GM08714 (cell line): Measurements from ENCODE around the gene CHST15.

Experiments used
- H3K4me3 ChIP-seq: fragments of 200-500 bp; sonication (Bioruptor generic); 2 replicates; pipeline ENCODE4 v1.5.1; 2014; ENCODE audit warnings: mild to moderate bottlenecking, low read length, inconsistent platforms
- ZNF274 ChIP-seq: IDR thresholded peaks from 2 replicates; pipeline ENCODE4 v1.6.1; 2012; ENCODE audit warnings: mild to moderate bottlenecking, low read depth, low read length

Gene CHST15

DNA sequence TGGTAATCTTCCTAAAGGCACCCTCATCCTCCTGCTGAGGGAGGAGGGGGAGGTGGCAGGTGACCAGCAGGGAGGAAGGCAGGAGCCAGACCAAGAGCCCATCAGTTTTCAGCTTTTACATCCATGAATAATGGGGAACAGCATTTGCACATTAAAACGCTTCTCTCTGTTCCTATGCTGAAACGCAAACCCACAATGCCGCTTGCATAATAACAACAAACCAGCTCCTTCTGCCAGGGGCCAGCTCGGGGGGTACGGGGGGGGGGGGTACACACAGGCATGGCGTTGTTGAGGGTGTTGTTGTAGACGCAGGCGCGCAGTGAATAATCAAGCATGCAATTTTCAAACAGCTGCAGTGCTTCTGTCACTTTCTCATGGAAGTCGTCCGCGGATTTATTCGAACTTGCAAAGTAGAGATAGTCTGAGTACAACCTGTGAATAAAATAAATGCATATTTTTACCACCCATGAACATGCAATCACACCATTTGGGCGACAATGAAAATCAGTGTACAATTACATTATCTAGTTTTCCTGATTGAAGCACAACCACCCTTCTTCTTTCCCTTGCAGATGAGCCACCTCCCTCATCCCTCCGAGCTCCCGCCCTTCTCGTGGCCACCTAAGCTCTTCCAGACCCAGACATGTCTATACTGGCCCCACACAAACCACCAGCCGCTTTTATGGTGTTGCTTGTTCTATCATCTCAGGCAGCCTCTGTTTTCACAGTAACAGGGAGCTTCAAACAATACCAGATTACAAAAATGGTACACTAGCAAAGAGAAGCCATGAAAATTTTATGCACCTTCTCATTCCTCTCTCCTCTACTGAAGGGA lies 72.2 kb downstream of the CHST15 start:
- no peak overlapping the region for H3K4me3 ChIP-seq
- TF ChIP-seq ZNF274, result no peak

- no peak for TF ChIP-seq ZNF274
Observed at GRCh38 chr10:124019886-124020797, 73.3 kb downstream of the CHST15 start.

DNA sequence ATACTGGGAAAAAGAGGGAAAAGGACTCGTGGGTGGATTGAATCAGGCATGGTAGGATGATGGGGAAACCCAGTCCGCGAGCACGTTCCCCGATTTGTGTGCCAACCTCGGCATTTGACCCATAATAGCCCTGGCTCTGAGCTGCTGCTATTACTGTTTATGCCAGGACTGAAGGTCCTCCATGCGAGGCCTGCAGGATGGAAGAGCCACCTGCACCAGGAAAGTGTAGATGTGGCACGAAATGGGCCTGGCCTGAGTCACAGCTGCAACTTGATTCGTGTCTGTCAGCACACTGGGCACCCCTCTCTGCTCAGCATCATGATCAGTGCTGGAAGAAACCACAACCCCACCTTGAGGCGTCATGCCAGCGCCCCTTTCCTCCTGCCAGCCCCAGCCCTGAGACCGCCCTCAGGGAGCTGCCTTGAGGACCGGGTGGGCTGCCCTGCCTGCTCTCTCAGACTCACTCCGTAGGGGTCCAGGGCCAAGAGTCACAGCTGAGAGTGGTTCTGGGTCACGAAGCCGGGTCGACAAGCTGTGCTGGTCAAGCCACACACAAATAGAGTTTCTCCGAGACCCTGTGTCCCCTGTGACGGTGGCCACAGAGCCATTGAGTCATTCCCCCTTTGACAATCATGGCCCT lies 74.4 kb downstream of the CHST15 start:
- H3K4me3 ChIP-seq, result no peak overlapping the region
- TF ChIP-seq ZNF274, result no peak

More at GRCh38 chr10:124019886-124020797, 73.3 kb downstream of the CHST15 start:
- no peak overlapping the region for H3K4me3 ChIP-seq

DNA sequence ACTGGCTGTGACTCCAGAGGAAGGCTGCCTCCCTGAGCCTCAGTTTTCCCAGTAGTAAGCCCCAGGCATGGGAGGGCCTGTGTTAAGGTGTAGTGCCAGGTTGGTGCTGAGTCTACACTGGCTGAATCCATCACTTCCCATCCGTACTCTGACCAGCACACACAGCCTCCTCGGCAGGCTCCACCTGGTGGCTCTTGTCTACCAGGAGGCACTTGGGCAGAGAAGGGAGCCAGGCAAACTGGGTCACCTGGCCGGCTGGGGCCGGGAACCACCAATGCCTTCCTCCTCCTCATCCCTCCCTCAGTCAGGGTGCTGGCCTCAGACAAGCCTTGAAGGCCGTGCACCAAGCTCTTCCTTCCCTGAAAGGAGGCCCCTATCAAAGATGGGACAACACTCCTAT lies 75.7 kb downstream of the CHST15 start:
- no peak overlapping the region for H3K4me3 ChIP-seq
- TF ChIP-seq ZNF274, result no peak

DNA sequence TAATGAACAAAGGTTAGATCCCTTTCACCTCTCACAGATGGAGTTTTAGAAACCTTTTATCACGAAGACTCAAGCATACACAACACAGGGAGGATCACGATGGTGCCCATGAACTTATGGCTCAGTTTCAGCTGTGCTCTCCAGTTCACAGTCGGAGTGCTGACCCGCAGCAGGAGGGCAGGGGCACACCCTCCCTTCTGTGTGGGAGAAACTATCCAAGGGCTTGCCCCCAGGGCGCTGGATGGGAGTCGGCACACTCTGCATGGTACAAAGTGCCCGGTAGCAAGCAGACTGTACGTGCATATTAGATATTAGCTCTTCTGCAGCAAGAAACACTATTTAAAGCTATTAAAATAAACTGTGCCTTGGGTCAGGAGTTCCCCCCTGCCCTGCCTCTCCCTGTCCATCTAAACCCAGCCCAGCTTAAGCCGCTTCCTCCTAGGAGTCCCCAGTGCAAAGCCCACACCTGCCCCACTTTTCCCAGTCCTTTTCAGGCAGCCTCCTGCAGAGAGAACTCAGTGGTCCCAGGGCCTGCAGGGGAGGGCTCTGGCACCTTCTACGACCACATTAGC lies 76.5 kb downstream of the CHST15 start:
- TF ChIP-seq ZNF274, result no peak
- H3K4me3 ChIP-seq, result no peak overlapping the region

- no peak for TF ChIP-seq ZNF274
- no peak overlapping the region for H3K4me3 ChIP-seq
Observed at GRCh38 chr10:124015991-124016390, 77.4 kb downstream of the CHST15 start.

- no peak overlapping the region for H3K4me3 ChIP-seq
Observed at GRCh38 chr10:124014416-124015154, 78.8 kb downstream of the CHST15 start.

GRCh38 chr10:124013916-124014315 lies 79.5 kb downstream of the CHST15 start:
- no peak for TF ChIP-seq ZNF274
- H3K4me3 ChIP-seq, result no peak overlapping the region

More at GRCh38 chr10:124014416-124015154, 78.8 kb downstream of the CHST15 start:
- TF ChIP-seq ZNF274, result no peak

GRCh38 chr10:124012991-124013390 lies 80.4 kb downstream of the CHST15 start:
- H3K4me3 ChIP-seq, result no peak overlapping the region
- no peak for TF ChIP-seq ZNF274

GRCh38 chr10:124012583-124012982 lies 80.8 kb downstream of the CHST15 start:
- TF ChIP-seq ZNF274, result no peak
- no peak overlapping the region for H3K4me3 ChIP-seq

DNA sequence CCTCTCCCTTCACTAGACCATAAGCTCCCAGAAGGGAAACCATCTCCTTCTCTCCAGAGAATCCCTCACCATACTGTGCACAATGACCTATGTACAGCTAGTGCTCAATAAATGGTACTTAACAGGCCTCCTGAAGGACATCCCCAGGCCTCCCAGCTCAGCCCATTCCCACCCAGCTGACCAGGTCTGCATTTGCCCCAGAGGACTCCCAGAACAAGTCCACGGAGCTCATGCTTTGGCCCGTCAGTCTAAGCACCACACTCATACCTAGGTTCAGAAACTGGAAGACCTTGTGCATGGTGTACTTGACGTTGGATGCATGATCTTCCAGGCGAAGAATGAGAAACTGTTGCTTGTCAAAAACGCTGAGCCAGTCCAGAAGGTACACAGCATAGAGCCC lies 81.3 kb downstream of the CHST15 start:
- H3K4me3 ChIP-seq, result no peak overlapping the region
- TF ChIP-seq ZNF274, result no peak

GRCh38 chr10:124011464-124011863 lies 81.9 kb downstream of the CHST15 start:
- no peak for TF ChIP-seq ZNF274
- H3K4me3 ChIP-seq, result no peak overlapping the region

DNA sequence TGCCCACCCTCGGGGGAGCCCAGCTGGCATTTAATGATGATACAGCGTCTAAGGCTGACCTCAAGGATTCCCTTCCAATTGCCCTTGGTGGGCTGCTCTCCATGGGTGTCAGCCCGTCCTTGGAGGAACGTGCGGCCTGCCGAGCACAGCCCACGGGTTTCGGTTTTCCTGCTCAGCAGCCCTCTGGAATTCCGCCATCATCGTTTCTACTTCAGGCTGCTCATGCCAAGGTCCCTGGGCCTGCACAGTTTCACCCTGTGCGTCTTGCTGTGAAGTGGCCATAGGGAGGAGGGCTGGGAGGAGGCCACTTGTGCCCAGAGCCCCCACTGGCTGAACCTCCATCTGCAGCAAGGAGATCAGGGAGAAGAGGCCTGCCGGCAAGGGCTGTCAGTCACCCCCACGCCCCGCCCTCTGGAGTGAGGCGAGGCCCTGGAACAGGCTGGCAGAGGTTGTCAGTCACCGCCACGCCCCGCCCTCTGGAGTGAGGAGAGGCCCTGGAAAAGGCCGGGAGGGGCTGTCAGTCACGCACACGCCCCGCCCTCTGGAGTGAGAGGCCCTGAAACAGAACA lies 82.8 kb downstream of the CHST15 start:
- H3K4me3 ChIP-seq, result no peak overlapping the region
- no peak for TF ChIP-seq ZNF274
